ENCODE measurements around the gene MAPK4.

DNA sequence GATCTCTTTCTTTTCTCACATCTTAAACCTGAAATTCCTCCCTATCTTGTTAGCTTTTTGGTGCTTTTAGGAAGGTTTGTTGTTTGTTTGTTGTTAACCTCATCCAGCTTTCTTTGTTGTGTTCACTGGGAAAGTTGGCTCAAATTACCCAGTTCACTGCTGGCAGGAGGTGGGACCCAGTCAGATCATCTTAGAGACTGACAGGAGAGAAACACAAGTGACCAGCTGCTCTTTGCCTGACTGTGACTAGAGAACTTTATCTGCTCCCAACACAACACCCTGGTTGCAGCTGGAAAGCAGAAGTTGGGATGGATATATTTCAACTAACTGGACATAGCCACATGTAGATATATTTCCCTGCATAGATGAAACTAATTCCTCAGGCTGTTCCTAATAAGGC lies 10.0 kb downstream of the MAPK4 start:
- TF ChIP-seq, protein P1, sequence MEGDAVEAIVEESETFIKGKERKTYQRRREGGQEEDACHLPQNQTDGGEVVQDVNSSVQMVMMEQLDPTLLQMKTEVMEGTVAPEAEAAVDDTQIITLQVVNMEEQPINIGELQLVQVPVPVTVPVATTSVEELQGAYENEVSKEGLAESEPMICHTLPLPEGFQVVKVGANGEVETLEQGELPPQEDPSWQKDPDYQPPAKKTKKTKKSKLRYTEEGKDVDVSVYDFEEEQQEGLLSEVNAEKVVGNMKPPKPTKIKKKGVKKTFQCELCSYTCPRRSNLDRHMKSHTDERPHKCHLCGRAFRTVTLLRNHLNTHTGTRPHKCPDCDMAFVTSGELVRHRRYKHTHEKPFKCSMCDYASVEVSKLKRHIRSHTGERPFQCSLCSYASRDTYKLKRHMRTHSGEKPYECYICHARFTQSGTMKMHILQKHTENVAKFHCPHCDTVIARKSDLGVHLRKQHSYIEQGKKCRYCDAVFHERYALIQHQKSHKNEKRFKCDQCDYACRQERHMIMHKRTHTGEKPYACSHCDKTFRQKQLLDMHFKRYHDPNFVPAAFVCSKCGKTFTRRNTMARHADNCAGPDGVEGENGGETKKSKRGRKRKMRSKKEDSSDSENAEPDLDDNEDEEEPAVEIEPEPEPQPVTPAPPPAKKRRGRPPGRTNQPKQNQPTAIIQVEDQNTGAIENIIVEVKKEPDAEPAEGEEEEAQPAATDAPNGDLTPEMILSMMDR (IDR thresholded peaks at IDR 0.05), result no peak
- no peak for TF ChIP-seq TEAD1 (CRISPR knock-in tag; IDR thresholded peaks at IDR 0.05)
- TF ChIP-seq ZNF396 (CRISPR knock-in tag; IDR thresholded peaks at IDR 0.05; ENCODE audit: borderline replicate concordance), result no peak
- no peak for TF ChIP-seq GTF2I (CRISPR knock-in tag; conservative IDR thresholded peaks at IDR 0.05)
- no peak for TF ChIP-seq ZNF317 (CRISPR knock-in tag; IDR thresholded peaks at IDR 0.05; ENCODE audit: borderline replicate concordance, low read depth)
- TF ChIP-seq ZBTB21 (CRISPR knock-in tag; IDR thresholded peaks at IDR 0.05; ENCODE audit: borderline replicate concordance), result no peak
- no peak for TF ChIP-seq JUN (CRISPR knock-in tag; IDR thresholded peaks at IDR 0.05)
- no peak for TF ChIP-seq ZNF121 (CRISPR knock-in tag; IDR thresholded peaks at IDR 0.05)
- no peak for TF ChIP-seq ELF4 (CRISPR knock-in tag; IDR thresholded peaks at IDR 0.05; ENCODE audit: low read depth)
- TF ChIP-seq ZNF416 (CRISPR knock-in tag; IDR thresholded peaks at IDR 0.05), result no peak
